ENCODE data around the gene SECTM1.
"Not testable (repeated sequence)": the region's sequence is repeated elsewhere in the genome, so short reads cannot be mapped to it uniquely, and the experiment has no call there.

SECTM1 gene

GRCh38 chr17:82333279-82334171 lies at the start of gene SECTM1:
Gene SECTM1, minus strand, starts transcription at chr17:82333766. Its CDS starts 6,526 bp downstream, at chr17:82327240.
- no peak for DNase-seq

GRCh38 chr17:82382933-82383255 lies 49.3 kb upstream of the SECTM1 start:
- no peak for DNase-seq

GRCh38 chr17:82382220-82382932 lies 48.8 kb upstream of the SECTM1 start:
- DNase-seq: not testable (repeated sequence)

- not testable (repeated sequence) for DNase-seq
Measured at GRCh38 chr17:82381703-82382009, 48.1 kb upstream of the SECTM1 start.

GRCh38 chr17:82380860-82381702 lies 47.5 kb upstream of the SECTM1 start:
- DNase-seq: no peak

GRCh38 chr17:82378741-82379021 lies 45.1 kb upstream of the SECTM1 start:
- DNase-seq: no peak

GRCh38 chr17:82377924-82378740 lies 44.6 kb upstream of the SECTM1 start:
- no peak for DNase-seq

GRCh38 chr17:82377294-82377693 lies 43.7 kb upstream of the SECTM1 start:
- DNase-seq: not testable (repeated sequence)

GRCh38 chr17:82376042-82376730 lies 42.6 kb upstream of the SECTM1 start:
- DNase-seq: no peak

GRCh38 chr17:82375359-82376041 lies 41.9 kb upstream of the SECTM1 start:
- DNase-seq: no peak

- DNase-seq: no peak
Measured at GRCh38 chr17:82374626-82375331, 41.2 kb upstream of the SECTM1 start.

GRCh38 chr17:82373731-82374625 lies 40.4 kb upstream of the SECTM1 start:
- no peak for DNase-seq

- not testable (repeated sequence) for DNase-seq
Measured at GRCh38 chr17:82373072-82373452, 39.5 kb upstream of the SECTM1 start.

- DNase-seq: no peak
Measured at GRCh38 chr17:82372249-82373071, 38.9 kb upstream of the SECTM1 start.

GRCh38 chr17:82371333-82372248 lies 38.0 kb upstream of the SECTM1 start, which contains the start of gene UTS2R:
Gene UTS2R, plus strand, starts transcription at chr17:82371765. Its CDS starts 2,560 bp downstream, at chr17:82374325.
- DNase-seq: no peak

- no peak for DNase-seq
Measured at GRCh38 chr17:82370471-82371332, 37.1 kb upstream of the SECTM1 start.

- DNase-seq: no peak
Measured at GRCh38 chr17:82369211-82369610, 35.6 kb upstream of the SECTM1 start.

All from NCI-H187 treated with DMSO at 0.1 percent for 48 hours (cell line).